GM18499 (cell line): ENCODE results near the gene GCHFR.

Experiments used
- ATAC-seq: cut with Tn5 transposase; IDR thresholded peaks from one replicate; pipeline ENCODE4 v1.9.1; 2021; ENCODE audit warnings: moderate number of reproducible peaks; ENCODE audit not compliant: insufficient read depth, unreplicated experiment

The GCHFR gene

GRCh38 chr15:40754574-40754882, 9.3 kb upstream of the GCHFR start:
- no peak for ATAC-seq

- peak; percentile 54 for ATAC-seq
Measured at GRCh38 chr15:40754883-40755811, 8.7 kb upstream of the GCHFR start, which contains the start of gene RMDN3. RMDN3 (minus strand) TSS chr15:40755254; CDS start chr15:40754783, 471 bp downstream.

- ATAC-seq, result no peak
Measured at GRCh38 chr15:40755812-40756208, 8.1 kb upstream of the GCHFR start.

GRCh38 chr15:40756938-40757337, 6.9 kb upstream of the GCHFR start:
- no peak for ATAC-seq

- ATAC-seq, result no peak
Measured at GRCh38 chr15:40759961-40760360, 3.9 kb upstream of the GCHFR start.

GRCh38 chr15:40762919-40763800, 708 bp upstream of the GCHFR start:
- ATAC-seq, result no peak

GRCh38 chr15:40764629-40765103, 798 bp downstream of the GCHFR start:
- ATAC-seq, result no peak

GRCh38 chr15:40766194-40766815, 2.4 kb downstream of the GCHFR start:
- ATAC-seq, result no peak

- no peak for ATAC-seq
Measured at GRCh38 chr15:40766906-40767837, 3.3 kb downstream of the GCHFR start.

GRCh38 chr15:40767838-40768500, 4.1 kb downstream of the GCHFR start:
- no peak for ATAC-seq

- no peak for ATAC-seq
Measured at GRCh38 chr15:40768521-40769273, 4.8 kb downstream of the GCHFR start.

- ATAC-seq, result no peak
Measured at GRCh38 chr15:40769274-40770146, 5.6 kb downstream of the GCHFR start, which contains the start of gene C15orf62. C15orf62 (plus strand) TSS chr15:40769980; CDS start chr15:40770496, 516 bp downstream.

GRCh38 chr15:40770147-40770721, 6.4 kb downstream of the GCHFR start:
- ATAC-seq, result no peak

GRCh38 chr15:40771242-40771641, 7.4 kb downstream of the GCHFR start:
- no peak for ATAC-seq

- no peak for ATAC-seq
Measured at GRCh38 chr15:40772014-40772413, 8.1 kb downstream of the GCHFR start.

- no peak for ATAC-seq
Measured at GRCh38 chr15:40773496-40773895, 9.6 kb downstream of the GCHFR start.

GRCh38 chr15:40773902-40774301, 10.0 kb downstream of the GCHFR start:
- no peak for ATAC-seq
